ENCODE measurements around the gene DGKI. TPM values are rescaled to one million over a fixed set of nuclear protein-coding genes. Genes with fewer than 3 reads are reported as not detected.

DGKI gene
- total and polyA plus RNA-seq, 2 donors (not counting 1 experiment from before 2014, with no cell fraction given), result not detected

GRCh38 chr7:137789215-137789882 lies 57.4 kb downstream of the DGKI start:
- H3K36me3 ChIP-seq (replicated peaks in 1 of 2; ENCODE audit: control extremely low read depth in 1 of 2, control insufficient read depth in 1 of 2, extremely low read depth in 1 of 2, insufficient read depth in 2 of 2, low read length in 1 of 2), result no peaks in the 10 kb centered on the region
- DNase-seq (no peak), ATAC-seq (ENCODE audit: low read depth) (no peak)
- no peak overlapping the region for H3K4me3 ChIP-seq (ENCODE audit: control extremely low read depth in 1 of 5, extremely low read depth in 1 of 5, insufficient read depth in 1 of 5, low read depth in 2 of 5, low read length in 4 of 5)
- H2AFZ ChIP-seq (ENCODE audit: insufficient read depth, low read depth, low read length, poor library complexity, severe bottlenecking), result no peak overlapping the region
- H3K27me3 ChIP-seq (replicated peaks in 1 of 4; ENCODE audit: control extremely low read depth in 1 of 4, control insufficient read depth in 3 of 4, insufficient read depth in 4 of 4, low read length in 3 of 4), result no peaks in the 10 kb centered on the region
- H3K4me1 ChIP-seq (ENCODE audit: control insufficient read depth in 2 of 2, insufficient read depth in 2 of 2, low read length in 2 of 2), result no peaks in the 10 kb centered on the region
- no peak overlapping the region for H3K9ac ChIP-seq (ENCODE audit: low read length)
- CTCF ChIA-PET, result no interaction called here
- no peak overlapping the region for H3K27ac Mint-ChIP-seq
- intact Hi-C loops (cut with micrococcal nuclease), result no loop called here
- H3K27me3 Mint-ChIP-seq, result peaks cover 16% of the 10 kb centered on the region
- no peaks in the 10 kb centered on the region for H3K4me1 Mint-ChIP-seq
- no peak overlapping the region for H3K4me2 ChIP-seq (replicated peaks; ENCODE audit: low read depth, low read length, poor library complexity, severe bottlenecking)
- peaks cover 0 to 3% (median 0%) of the 10 kb centered on the region in 3 donors for H3K9me3 ChIP-seq (ENCODE audit: control extremely low read depth in 1 of 3, control insufficient read depth in 2 of 3, insufficient read depth in 1 of 3, low read length in 2 of 3)
- H4K20me1 ChIP-seq (ENCODE audit: control insufficient read depth, insufficient read depth, low read length, poor library complexity, severe bottlenecking), result no peaks in the 10 kb centered on the region
- H3K9me3 Mint-ChIP-seq (ENCODE audit: insufficient read depth), result peaks cover 3% of the 10 kb centered on the region
- no CpG with 5 or more reads among the region's 4 CpGs for WGBS (ENCODE audit: insufficient coverage)
- no peak for TF ChIP-seq CTCF (IDR thresholded peaks at IDR 0.05)
- no peak for TF ChIP-seq EZH2 (IDR thresholded peaks at IDR 0.05; ENCODE audit: borderline replicate concordance, insufficient read depth, low read depth, low read length, poor library complexity, severe bottlenecking)
- no peaks in the 10 kb centered on the region for H3K79me2 ChIP-seq (ENCODE audit: control insufficient read depth, insufficient read depth, low read length)
- no peak overlapping the region for H3K4me3 Mint-ChIP-seq
- no peak overlapping the region for H3K27ac ChIP-seq (ENCODE audit: low read length in 2 of 2)
- POLR2A ChIA-PET, result no interaction called here

DNA sequence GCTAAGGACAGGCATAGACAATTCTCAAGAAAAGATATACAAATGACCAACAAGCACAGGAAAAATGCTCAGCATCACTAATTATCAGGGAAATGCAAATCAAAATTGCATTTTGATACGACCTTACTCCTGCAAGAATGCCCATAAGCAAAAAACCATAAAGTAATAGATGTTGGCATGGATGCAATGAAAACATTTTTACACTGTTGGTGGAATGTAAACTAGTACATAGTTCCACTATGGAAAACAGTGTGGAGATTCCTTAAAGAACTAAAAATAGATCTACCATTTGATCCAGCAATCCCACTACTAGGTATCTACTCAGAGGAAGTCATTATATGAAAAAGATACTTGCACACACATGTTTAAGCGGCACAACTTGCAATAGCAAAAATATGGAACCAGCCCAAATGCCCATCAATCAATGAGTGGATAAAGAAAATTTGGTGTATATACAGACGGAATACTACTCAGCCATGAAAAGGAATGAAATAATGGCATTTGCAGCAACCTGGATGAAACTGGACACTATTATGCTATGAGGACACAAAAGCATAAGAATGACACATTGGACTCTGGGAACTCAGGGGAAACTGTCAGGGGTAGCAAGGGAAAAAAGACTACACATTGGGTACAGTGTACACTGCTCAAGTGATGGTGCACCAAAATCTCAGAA lies 59.3 kb downstream of the DGKI start:
- ChIA-PET POLR2A (no interaction called here), CTCF (no interaction called here)
- H3K9me3 Mint-ChIP-seq (ENCODE audit: insufficient read depth), result peaks cover 3% of the 10 kb centered on the region
- Histone ChIP-seq H3K36me3 (replicated peaks in 1 of 2; ENCODE audit: control extremely low read depth in 1 of 2, control insufficient read depth in 1 of 2, extremely low read depth in 1 of 2, insufficient read depth in 2 of 2, low read length in 1 of 2) (no peaks in the 10 kb centered on the region), H3K4me1 (ENCODE audit: control insufficient read depth in 2 of 2, insufficient read depth in 2 of 2, low read length in 2 of 2) (no peaks in the 10 kb centered on the region), H3K4me2 (replicated peaks; ENCODE audit: low read depth, low read length, poor library complexity, severe bottlenecking) (no peak overlapping the region), H4K20me1 (ENCODE audit: control insufficient read depth, insufficient read depth, low read length, poor library complexity, severe bottlenecking) (no peaks in the 10 kb centered on the region), H3K27me3 (replicated peaks in 1 of 4; ENCODE audit: control extremely low read depth in 1 of 4, control insufficient read depth in 3 of 4, insufficient read depth in 4 of 4, low read length in 3 of 4) (no peaks in the 10 kb centered on the region), H3K9ac (ENCODE audit: low read length) (no peak overlapping the region), H3K9me3 (ENCODE audit: control extremely low read depth in 1 of 3, control insufficient read depth in 2 of 3, insufficient read depth in 1 of 3, low read length in 2 of 3) (no peaks in the 10 kb centered on the region), H3K4me3 (ENCODE audit: control extremely low read depth in 1 of 5, extremely low read depth in 1 of 5, insufficient read depth in 1 of 5, low read depth in 2 of 5, low read length in 4 of 5) (no peak overlapping the region), H2AFZ (ENCODE audit: insufficient read depth, low read depth, low read length, poor library complexity, severe bottlenecking) (no peak overlapping the region), H3K27ac (ENCODE audit: low read length in 2 of 2) (no peak overlapping the region), H3K79me2 (ENCODE audit: control insufficient read depth, insufficient read depth, low read length) (no peaks in the 10 kb centered on the region)
- no peak for ATAC-seq (ENCODE audit: low read depth)
- TF ChIP-seq EZH2 (IDR thresholded peaks at IDR 0.05; ENCODE audit: borderline replicate concordance, insufficient read depth, low read depth, low read length, poor library complexity, severe bottlenecking) (no peak), CTCF (IDR thresholded peaks at IDR 0.05) (no peak)
- H3K4me3 Mint-ChIP-seq, result no peak overlapping the region
- WGBS (ENCODE audit: insufficient coverage), result no CpG with 5 or more reads among the region's 3 CpGs
- H3K27me3 Mint-ChIP-seq, result peaks cover 23% of the 10 kb centered on the region
- H3K4me1 Mint-ChIP-seq, result no peaks in the 10 kb centered on the region
- DNase-seq, result no peak
- intact Hi-C loops (cut with micrococcal nuclease), result no loop called here
- no peak overlapping the region for H3K27ac Mint-ChIP-seq

Measured in B cell (primary cell).